PC-3 (cell line): ENCODE results near the gene SLC35E4. TPM values are rescaled to one million over a fixed set of nuclear protein-coding genes. Genes with fewer than 3 reads are reported as not detected.
"Not testable (repeated sequence)": the region's sequence is repeated elsewhere in the genome, so short reads cannot be mapped to it uniquely, and the experiment has no call there.

Source experiments
- ATAC-seq: fragments of 200-7000 bp; cut with Tn5 transposase; 2 replicates; pipeline ENCODE4 v1.9.1; 2020; ENCODE audit warnings: mild to moderate bottlenecking, moderate library complexity
- BruUV-seq: library from RNA; stranded (reverse); fragments of 400-500 nt; replicated peaks from 2 replicates; lab custom pipeline; 2021; lab: Mats Ljungman, UMichigan
- CTCF ChIA-PET: fragments of 300-600 bp; sonication (Branson Sonifier 250); formaldehyde crosslinking; loops from one replicate; lab custom pipeline; 2022; ENCODE audit warnings: antibody characterized with exemption; lab: Charles Lee
- POLR2A ChIA-PET: fragments of 300-600 bp; sonication (Branson Sonifier 250); formaldehyde crosslinking; loops from one replicate; lab custom pipeline; 2022; ENCODE audit warnings: antibody characterized with exemption; ENCODE audit not compliant: unreplicated experiment; lab: Charles Lee
- DNase-seq: peaks from one replicate; pipeline ENCODE4 v3.0.0-alpha.2; 2015
- H2AFZ ChIP-seq: fragments of 300-600 bp; sonication (generic); 2 replicates; pipeline ENCODE4 v1.6.0; 2016; ENCODE audit warnings: antibody characterized with exemption, low read length
- H3F3A ChIP-seq: fragments of 300-600 bp; sonication (generic); one replicate; pipeline ENCODE4 v1.6.0; 2017; ENCODE audit warnings: antibody characterized with exemption, low read length, control low read depth, mild to moderate bottlenecking; ENCODE audit not compliant: unreplicated experiment
- H3K27ac ChIP-seq: fragments of 300-600 bp; sonication (generic); 2 replicates; pipeline ENCODE4 v1.5.1; 2016; ENCODE audit warnings: mild to moderate bottlenecking, low read length
- H3K27me3 ChIP-seq: fragments of 300-600 bp; sonication (generic); 2 replicates; pipeline ENCODE4 v1.6.1; 2016; ENCODE audit warnings: low read length, mixed read lengths
- H3K36me3 ChIP-seq: fragments of 300-600 bp; sonication (generic); 2 replicates; pipeline ENCODE4 v1.6.1; 2016; ENCODE audit warnings: low read depth, mixed run types, low read length, mixed read lengths
- H3K4me1 ChIP-seq: fragments of 300-600 bp; sonication (generic); 2 replicates; pipeline ENCODE4 v1.5.1; 2016; ENCODE audit warnings: low read length; ENCODE audit not compliant: insufficient read depth
- H3K4me2 ChIP-seq: fragments of 300-600 bp; sonication (generic); 2 replicates; pipeline ENCODE4 v1.6.0; 2016; ENCODE audit warnings: low read length
- H3K4me3 ChIP-seq: fragments of 300-600 bp; sonication (generic); 2 replicates; pipeline ENCODE4 v1.5.1; 2016; ENCODE audit warnings: mild to moderate bottlenecking, low read length, mixed read lengths
- H3K79me2 ChIP-seq: fragments of 300-600 bp; sonication (generic); 2 replicates; pipeline ENCODE4 v1.6.1; 2017; ENCODE audit warnings: low read length, mixed read lengths
- H3K9ac ChIP-seq: fragments of 300-600 bp; sonication (generic); 2 replicates; pipeline ENCODE4 v1.6.0; 2016; ENCODE audit warnings: mild to moderate bottlenecking, low read length
- H3K9me2 ChIP-seq: fragments of 300-600 bp; sonication (generic); replicated peaks from 2 replicates; pipeline ENCODE4 v1.6.1; 2016; ENCODE audit warnings: mixed run types, low read length, mixed read lengths
- H3K9me3 ChIP-seq: fragments of 300-600 bp; sonication (generic); 2 replicates; pipeline ENCODE4 v1.6.1; 2016; ENCODE audit warnings: low read length, mixed read lengths
- H4K20me1 ChIP-seq: fragments of 300-600 bp; sonication (generic); 2 replicates; pipeline ENCODE4 v1.6.1; 2016; ENCODE audit warnings: low read length, mixed read lengths
- CTCF ChIP-seq: fragments of 300-600 bp; sonication (generic); conservative IDR thresholded peaks from 2 replicates; pipeline ENCODE4 v1.5.1; 2017; ENCODE audit warnings: antibody characterized with exemption, low read depth, mild to moderate bottlenecking, low read length
- EZH2 ChIP-seq: fragments of 300-600 bp; sonication (generic); IDR thresholded peaks from one replicate; pipeline ENCODE4 v1.6.1; 2017; ENCODE audit warnings: antibody characterized with exemption, mild to moderate bottlenecking, low read length; ENCODE audit not compliant: unreplicated experiment
- EZH2phosphoT487 ChIP-seq: fragments of 300-600 bp; sonication (generic); IDR thresholded peaks from 2 replicates; pipeline ENCODE4 v1.6.1; 2018; ENCODE audit warnings: mild to moderate bottlenecking, antibody characterized with exemption, low read length, borderline replicate concordance
- intact Hi-C: fragments of 100-400 bp; cut with micrococcal nuclease; formaldehyde crosslinking; loops from 2 replicates; pipeline ENCODE4 v1.9.0; 2023
- total RNA-seq: library from RNA; depleted of rRNA; stranded (reverse); fragments of >200 nt; gene quantifications from 2 replicates; pipeline ENCODE4 v1.2.3, GENCODE V29; 2014

Gene SLC35E4
- total RNA-seq, 1 experiment from 2014 or later: 16.8 TPM

DNA sequence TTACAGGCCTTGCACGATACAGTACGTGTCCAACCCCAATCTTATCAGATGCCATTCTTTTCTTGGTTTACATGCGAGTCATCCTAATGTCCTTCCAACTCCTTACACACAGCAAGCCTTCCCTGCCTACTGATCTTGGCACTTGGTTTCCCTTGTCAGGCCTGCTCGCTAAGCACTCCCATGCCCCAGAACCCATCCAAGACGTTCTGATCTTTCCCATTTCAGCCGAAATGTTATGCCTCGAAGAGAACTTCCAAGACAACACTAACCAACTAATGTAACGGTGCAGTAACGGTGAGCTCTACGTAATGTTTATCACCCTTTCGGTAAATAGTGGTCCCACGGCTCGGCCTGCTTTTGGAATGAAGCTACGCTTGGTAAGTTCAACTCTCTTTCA lies 44.4 kb upstream of the SLC35E4 start:
- H2AFZ ChIP-seq: peak overlapping the region; percentile 58
- H4K20me1 ChIP-seq: no peaks in the 10 kb centered on the region
- peak overlapping the region; percentile 60 for H3K27ac ChIP-seq
- H3K27me3 ChIP-seq: 0 out of 2 replicates have a peak, but pooled peaks cover 2% of the 10 kb centered on the region
- ChIA-PET POLR2A (no interaction called here), CTCF (no interaction called here)
- H3K4me2 ChIP-seq: peak overlapping the region; percentile 98
- peak overlapping the region; percentile 99 for H3K9ac ChIP-seq
- no peak for DNase-seq
- H3K9me2 ChIP-seq: no peaks in the 10 kb centered on the region
- peak overlapping the region; percentile 98 for H3K4me3 ChIP-seq
- ATAC-seq: no peak
- TSS peak; percentile 70 for BruUV-seq
- H3K79me2 ChIP-seq: peaks cover 28% of the 10 kb centered on the region
- intact Hi-C loops: no loop called here
- no peaks in the 10 kb centered on the region for H3F3A ChIP-seq
- no peaks in the 10 kb centered on the region for H3K9me3 ChIP-seq
- H3K36me3 ChIP-seq: peaks cover 18% of the 10 kb centered on the region
- TF ChIP-seq EZH2phosphoT487 (no peak), CTCF (no peak), EZH2 (no peak)
- peaks cover 8% of the 10 kb centered on the region; the same call in 1 of the 2 replicates for H3K4me1 ChIP-seq

- BruUV-seq: no TSS peak
- POLR2A ChIA-PET: no interaction called here
Observed at GRCh38 chr22:30591588-30592359, 43.8 kb upstream of the SLC35E4 start, which contains the start of gene PES1. Gene PES1 (minus strand): TSS chr22:30591910. CDS start chr22:30591833, 77 bp downstream.

DNA sequence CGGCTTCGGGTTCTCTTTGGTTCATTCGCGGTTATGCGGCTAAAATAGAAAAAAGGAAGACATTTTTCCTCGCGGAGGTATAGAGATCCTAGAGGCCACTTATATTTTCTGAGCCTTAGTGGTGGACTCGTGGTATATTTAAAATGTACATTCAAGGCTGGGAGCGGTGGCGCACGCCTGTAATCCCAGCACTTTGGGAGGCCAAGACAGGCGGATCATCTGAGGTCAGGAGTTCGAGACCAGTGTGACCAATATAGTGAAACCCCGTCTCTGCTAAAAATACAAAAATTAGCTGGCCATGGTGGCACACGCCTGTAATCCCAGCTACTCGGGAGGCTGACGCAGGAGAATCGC lies 43.2 kb upstream of the SLC35E4 start:
- peak; percentile 11; the same call in 1 of the 2 replicates for ATAC-seq
- H3K36me3 ChIP-seq, H3K9ac ChIP-seq, H3K27me3 ChIP-seq, BruUV-seq, H3K27ac ChIP-seq, POLR2A ChIA-PET, DNase-seq, H3K9me2 ChIP-seq, H3K4me1 ChIP-seq, intact Hi-C loops, H3K9me3 ChIP-seq, H4K20me1 ChIP-seq, H3F3A ChIP-seq: not testable (repeated sequence)
- Histone ChIP-seq H2AFZ (0 out of 2 replicates have a peak overlapping the region, but pooled peaks have one; percentile 22), H3K79me2 (peaks cover 28% of the 10 kb centered on the region), H3K4me2 (peak overlapping the region; percentile 98), H3K4me3 (peak overlapping the region; percentile 19; the same call in 1 of the 2 replicates)
- CTCF ChIA-PET: interaction anchor here (0.6 kb wide), 1 partner anchor 10 kb away, joined by 4 read pairs; no protein-coding TSS in a partner anchor

More at GRCh38 chr22:30591588-30592359, 43.8 kb upstream of the SLC35E4 start, which contains the start of gene PES1:
- ATAC-seq (peak; percentile 99), DNase-seq (peak; percentile 96)
- Histone ChIP-seq H3K4me1 (peaks cover 8% of the 10 kb centered on the region; the same call in 1 of the 2 replicates), H3K9me3 (no peaks in the 10 kb centered on the region), H3K9ac (peak within 1 kb of the TSS; percentile 99), H3K9me2 (no peaks in the 10 kb centered on the region), H3K4me3 (peak within 1 kb of the TSS; percentile 98), H3K27me3 (0 out of 2 replicates have a peak, but pooled peaks cover 2% of the 10 kb centered on the region), H4K20me1 (no peaks in the 10 kb centered on the region), H3K27ac (peak within 1 kb of the TSS; percentile 60), H3K36me3 (peaks cover 15% of the 10 kb centered on the region), H2AFZ (peak within 1 kb of the TSS; percentile 58), H3K4me2 (peak within 1 kb of the TSS; percentile 98), H3K79me2 (peaks cover 28% of the 10 kb centered on the region), H3F3A (no peaks in the 10 kb centered on the region)
- TF ChIP-seq CTCF: no peak
- intact Hi-C loops: no loop called here
- CTCF ChIA-PET: interaction anchor here (0.6 kb wide), 1 partner anchor 10 kb away, joined by 4 read pairs; no protein-coding TSS in a partner anchor
